NCI-H2227 (cell line): ENCODE data around the gene ZFYVE28.

Experiments used
- DNase-seq: peaks from one replicate; lab custom pipeline; 2025; ENCODE audit not compliant: unreplicated experiment; lab: John Stamatoyannopoulos, UW

ZFYVE28 gene

DNA sequence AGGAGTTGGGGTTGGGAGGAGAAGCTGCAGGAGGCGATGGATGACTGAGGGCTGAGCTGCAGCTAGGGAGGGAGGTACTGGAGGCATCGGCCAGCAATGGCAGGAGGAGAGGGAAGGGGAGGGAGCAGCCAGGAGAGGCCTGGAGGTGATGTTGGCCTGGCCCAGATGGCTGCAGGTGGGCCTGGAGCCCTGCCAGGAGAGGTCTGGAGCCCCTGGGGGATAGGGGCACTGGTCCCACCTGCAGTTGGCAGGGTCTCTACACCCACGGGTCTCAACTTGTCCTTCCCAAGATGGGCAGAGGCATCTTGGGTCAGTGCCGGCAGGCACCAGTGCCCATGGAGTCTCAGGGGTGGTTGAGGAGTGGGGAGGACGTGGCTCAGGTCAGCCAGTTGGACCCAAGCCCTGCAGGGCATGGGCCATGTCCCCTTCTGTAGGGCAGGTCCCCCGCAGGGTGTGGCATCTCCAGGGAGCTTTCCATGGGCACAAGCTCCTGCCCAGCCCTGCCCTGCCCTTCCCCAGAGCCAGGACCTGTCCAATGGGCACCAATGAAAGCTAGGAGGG lies 153.9 kb downstream of the ZFYVE28 start:
- no peak for DNase-seq

DNA sequence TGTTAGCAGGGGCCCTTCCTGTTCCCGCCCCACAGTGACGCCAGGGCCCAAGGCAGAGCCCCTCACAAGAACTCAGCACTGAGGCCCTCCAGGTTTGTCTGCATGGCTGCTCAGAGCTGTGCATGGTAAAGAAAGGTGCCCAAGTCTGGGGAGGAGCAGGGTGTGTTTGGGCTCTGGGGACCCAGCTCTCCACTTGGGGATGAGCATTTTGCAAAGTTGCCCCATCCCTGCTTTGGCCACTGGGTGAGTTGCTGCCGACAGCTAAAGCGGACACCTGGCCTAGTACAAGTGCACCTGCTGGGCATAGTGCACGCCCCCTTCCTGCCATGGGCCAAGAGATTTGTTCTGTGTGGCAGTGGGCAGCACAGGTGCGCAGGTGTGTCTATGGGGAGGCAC lies 154.5 kb downstream of the ZFYVE28 start:
- DNase-seq, result no peak

DNA sequence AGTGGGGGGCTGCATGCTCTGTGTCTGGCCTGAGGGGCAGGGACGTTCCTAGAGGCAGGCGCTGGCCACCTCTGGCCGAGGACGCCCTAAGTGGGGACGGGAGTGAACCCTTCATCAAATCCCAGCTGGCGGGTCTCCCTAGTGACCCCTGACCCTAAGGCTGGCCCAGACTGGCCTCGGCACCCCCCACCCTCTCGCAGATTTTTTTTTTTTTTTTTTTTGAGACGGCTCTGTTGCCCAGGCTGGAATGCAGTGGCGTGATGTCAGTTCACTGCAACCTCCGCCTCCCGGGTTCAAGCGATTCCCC lies 155.5 kb downstream of the ZFYVE28 start:
- DNase-seq, result no peak

DNA sequence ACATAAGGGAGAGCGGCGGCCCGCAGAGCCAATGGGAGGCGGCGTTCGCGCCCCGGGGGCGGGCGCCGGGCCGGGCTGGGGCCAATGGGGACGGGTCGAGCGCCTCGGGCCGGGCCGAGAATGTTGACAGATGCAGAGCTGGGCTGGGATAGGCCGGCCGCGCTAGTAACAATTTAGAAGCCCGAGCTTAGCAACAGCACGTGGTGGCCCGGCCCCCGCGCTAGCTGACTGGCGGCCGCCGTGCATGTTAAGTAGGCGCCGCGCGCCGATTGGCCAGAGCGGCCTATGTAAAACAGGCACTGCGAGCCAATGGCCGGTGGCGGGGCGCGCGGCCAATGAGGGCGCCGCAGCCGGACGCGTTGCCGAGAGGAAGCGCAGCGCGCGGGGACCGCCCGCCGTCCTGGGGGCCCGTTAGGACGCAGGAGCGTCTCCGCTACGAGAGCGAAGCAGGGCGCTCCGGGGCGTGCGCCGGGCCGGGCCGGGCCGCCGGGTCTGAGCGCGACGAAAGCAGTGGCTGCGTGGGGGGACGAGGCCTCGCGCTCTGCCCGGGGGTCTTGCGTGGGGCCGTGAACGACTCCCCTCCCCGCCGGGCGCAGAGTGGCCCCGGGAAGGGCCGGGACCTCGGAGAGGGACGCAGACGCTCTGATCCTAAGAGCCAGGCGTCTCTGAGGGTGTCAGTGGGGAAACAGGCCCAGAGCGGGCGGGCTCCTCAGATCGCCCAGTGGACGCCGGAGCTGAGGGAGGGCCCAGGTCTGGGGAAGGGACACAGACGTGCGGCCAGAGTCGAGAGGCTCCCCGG lies 156.1 kb downstream of the ZFYVE28 start:
- peak; percentile 97 for DNase-seq

DNA sequence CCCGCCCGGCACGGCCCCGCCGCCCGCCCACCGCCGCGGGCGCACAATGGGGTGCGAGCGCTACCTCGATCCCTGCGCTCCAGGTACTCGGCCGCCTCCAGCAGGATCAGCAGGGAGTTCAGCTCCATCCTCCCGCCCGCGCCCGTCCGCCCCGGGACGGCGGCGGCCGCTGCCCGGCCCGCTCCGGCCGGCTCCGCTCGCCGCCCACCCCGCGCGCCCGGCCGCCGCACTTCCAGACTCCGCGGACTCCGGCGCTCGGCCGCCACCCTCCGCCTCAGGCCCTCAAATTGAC lies 156.6 kb downstream of the ZFYVE28 start, which contains the start of gene MXD4:
Gene MXD4 (minus strand): TSS at position 257 of the 292 bp plus-strand sequence. CDS start 129 bp downstream, at position 128.
- no peak for DNase-seq

DNA sequence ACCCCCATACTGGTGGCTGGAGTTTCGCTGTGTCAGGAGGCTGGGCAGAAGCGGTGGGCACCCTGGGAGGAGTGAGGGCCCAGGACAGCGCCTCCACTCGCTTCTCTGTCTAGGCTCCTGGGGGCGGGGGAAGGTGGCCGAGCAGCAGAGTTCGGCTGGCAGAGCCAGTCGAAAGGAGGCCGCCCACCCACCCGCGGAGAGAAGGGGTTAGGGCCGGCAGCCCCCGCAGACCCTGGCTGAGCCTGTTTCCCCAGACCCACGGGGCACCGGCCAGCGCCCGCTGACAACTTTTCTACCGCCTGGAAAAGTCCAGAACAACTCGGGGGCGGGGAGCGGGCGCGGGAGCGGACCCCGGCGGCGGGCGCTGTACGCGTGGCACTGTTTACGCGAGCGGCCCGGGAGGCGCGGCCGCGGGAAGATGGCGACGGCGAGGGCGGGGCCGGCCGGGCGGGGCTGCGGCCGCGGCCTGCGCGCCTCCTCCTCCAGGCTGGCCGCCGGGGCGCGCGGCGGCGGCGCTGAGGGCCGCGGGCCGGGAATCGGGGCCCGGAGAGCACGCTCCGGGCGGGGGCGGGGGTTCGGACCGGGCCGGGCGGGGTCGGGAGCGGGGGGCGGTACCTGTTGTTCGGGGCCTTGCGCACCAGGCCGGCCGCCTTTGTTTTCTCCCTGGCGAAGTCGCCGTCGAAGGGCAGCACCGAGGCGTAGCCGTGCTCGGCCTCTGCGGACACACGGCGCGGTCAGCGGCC lies 157.2 kb downstream of the ZFYVE28 start:
- DNase-seq, result peak; percentile 33

DNA sequence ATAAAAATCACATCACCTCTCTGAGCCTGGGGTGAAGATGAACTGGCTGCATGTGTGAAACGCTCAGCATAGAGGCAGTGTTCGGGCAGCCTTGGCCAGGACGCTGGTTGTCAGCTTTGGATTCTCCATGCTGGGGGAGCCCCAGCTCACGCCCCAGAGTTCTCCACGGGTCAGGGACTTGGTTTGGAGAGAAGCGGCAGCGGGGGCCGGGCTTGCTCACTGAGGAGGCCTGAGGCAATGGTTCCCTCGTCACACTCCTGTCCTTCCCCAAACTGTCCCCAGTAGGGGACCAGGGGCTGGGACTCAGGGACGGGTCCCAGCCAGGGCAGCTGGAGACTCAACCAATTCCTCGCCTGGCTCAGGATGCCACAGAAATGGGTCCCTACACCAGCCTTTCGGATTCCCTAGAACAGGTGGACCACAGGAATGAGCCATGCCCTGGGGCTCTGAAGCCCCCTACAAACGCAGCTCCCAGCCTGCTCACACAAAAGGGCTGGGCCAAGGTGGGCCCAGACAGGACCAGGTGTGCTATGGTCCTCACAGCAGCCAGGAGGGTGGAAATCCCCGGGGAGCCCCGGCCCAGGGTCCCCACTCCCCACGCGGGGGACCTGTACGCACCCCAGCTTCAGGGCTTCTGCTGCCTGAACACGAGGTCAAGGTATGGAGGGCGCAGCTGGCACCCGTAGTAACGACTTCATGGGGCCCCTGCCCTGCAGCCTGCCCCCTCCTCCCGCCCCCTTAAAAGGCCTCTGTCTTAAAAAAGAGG lies 157.9 kb downstream of the ZFYVE28 start:
- no peak for DNase-seq

DNA sequence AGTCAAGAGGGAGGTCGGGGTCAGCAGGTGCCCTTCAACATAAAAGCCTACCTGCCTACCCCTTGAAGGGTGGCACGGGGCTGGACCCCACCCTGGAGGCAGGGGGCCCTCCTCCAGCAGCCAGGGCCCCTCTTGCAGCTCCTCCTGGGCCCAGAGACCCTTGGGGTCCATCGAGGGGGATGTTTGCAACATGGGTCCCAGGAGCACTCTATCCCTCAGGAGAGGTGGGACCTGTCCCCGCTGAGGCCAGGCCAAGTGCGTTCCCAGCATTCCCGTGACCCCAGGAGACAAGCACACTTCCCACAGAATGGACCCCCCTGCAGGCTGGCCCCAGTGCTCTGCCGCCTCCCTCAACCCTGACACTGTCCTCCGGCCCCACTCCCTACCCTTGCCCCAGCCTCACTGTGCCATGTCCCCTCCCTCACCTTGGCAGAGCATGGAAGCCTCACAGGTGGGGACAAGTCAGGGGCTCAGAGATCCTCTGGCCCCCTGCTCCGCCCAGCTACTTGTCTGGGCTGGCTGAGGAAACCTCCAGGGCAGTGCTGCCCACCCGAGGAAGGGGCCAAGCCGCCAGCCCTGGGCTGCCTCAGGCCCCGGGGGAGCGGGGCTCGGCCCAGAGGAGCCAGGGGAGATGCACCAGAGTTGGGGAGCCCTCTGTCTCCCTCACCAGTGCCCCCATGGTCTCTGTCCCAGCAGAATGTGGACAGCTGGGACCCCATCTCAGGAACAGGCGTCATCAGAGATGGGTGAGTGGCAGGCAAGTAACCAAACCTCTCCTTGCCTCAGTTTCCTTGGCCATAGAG lies 158.7 kb downstream of the ZFYVE28 start:
- DNase-seq, result no peak

DNA sequence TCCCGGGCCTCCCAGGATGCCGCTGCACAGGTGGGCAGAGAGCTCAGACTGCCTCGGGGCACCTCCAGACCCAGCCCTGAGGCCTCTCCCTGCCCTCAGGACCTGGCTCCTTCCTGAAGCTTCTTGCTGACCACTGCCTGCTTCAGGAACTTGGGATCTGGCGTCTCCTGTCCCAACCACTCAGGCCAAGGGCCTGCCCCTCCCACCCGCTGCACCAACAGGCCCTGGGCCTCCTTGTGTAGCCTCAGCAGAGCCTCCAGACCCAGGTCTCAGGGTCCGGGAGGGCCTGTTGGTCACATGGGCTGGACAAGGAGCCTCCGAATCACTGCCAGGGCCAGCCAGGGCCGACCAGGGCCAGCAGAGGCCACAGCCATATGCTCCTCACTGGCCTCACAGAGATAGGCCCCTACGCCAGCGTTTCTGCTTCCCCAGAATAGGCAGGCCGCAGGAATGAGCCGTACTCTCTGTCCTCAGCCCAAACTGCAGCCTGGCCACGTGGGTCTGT lies 159.4 kb downstream of the ZFYVE28 start:
- no peak for DNase-seq

DNA sequence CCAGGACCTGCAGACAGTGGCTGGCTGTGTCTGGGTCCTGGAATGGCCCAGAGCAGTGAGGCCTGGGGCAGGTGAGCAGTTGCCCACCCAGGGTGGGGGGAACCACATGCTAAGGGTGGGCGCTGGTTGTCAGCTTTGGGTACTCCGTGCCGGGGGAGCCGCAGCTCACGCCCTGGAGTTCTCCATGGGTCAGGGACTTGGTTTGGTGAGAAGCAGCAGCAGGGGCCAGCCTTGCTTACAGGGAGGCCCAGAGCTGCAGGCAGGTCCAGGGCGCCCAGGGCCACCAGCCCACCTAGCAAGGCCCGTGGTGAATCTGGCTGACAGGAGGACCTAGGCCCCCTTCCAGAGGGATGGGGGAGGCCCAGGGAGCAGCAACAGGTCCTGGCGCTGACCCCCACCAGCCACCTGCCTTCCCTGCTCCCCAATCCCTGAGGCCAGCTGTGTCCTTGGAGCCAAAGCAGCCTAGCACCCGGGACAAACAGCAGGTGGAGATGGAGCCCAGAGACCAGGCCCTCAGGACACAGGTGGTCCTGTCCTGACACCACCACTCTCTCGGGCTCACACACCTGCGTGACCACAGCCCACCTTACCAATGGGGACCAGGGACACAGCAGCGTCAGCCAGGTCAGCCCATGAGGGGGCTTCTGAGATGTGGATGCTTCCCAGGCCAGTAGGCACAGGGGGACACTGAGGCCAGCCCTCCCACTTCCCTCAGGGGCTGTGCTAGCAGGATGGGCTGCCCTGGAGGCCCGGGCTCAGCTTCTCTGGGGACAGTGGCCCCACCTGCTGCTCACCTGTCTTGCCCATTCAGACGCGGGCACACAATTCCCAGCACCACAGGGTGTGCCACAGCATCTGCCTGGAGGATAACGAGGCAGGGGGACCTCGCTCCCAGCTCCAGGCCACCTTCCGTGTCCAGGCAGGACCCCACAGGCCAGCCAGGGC lies 160.1 kb downstream of the ZFYVE28 start:
- no peak for DNase-seq

DNA sequence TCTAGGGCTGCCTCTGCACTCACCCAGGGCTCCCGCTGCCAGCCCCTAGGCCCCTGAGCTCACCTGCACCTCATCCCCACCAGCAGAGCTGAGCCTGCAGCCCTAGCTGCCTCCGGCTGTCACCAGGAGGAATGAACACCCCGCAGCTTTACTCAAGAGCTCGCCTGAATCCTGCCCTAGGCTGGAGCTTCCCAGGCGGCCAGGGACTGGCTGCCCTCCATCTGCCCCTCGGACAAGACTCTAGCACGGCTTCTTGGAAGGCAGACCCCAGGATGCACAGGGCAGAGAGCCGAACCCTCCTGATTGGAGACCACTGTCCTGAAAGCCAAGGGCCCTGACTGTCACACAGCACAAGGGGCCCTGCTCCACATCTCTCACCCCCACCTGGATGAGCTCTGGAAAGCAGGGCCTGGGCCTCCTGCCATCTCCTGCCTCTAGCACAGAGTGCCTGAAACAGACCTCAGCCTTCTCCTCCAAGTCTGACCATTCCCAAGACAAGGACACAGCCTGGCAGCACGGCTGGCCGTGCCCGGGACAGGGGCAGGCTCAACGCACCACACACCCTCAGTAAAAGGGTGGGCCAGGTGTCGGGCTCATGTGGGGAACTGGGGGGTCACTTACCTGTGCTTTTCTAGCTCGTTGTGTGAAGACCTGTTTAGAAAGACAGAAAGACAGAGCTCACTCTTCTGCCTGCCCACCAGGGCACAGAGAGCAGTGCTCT lies 160.9 kb downstream of the ZFYVE28 start:
- DNase-seq, result no peak

DNA sequence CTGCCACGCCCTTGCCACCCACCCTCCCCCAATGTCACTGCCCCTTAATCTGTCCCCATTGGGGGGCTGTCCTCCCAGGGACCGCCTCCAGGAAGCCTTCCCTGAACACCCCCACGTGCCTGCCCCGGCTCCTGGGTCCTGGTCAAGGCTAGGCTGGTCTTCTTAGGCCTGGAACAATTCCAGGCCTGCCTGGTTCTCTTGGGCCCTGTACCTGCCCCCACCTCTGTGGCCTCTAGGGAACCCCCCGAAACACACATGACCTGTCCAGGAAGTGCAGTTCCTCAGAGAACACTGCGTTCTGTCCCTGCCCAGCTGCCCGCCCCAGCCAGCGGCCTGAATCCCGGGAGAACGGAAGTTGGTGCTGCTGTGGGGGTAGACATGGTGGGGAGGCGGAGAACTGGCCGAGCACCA lies 161.7 kb downstream of the ZFYVE28 start:
- no peak for DNase-seq

DNA sequence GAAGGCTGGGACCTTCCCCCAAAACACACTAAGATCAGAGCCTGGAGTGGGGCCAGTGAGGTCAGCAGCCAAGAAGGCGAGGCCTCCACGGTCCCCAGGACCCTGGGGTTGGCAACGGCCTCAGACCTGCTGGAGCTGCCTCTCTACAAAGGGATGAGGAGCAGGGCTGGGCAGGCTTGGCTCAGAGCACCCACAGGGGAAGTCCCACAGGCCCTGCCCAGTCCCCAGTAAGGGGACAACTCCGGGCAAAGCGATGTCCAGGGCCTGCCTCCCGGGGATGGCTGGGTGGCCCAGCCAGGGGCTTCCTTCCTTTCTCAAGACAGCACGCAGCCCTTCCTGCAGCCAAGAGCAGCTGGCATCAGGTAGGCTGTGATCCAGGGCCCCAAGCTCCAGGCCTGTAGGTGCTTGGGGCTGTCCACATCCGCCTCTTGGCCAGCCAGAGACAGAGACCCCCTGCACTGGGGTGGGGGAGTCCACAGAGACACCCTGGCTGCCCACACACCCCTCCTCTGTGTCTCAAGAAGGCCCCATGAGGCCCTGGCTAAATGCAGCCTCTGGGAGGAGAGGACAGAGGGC lies 162.2 kb downstream of the ZFYVE28 start:
- DNase-seq, result no peak

DNA sequence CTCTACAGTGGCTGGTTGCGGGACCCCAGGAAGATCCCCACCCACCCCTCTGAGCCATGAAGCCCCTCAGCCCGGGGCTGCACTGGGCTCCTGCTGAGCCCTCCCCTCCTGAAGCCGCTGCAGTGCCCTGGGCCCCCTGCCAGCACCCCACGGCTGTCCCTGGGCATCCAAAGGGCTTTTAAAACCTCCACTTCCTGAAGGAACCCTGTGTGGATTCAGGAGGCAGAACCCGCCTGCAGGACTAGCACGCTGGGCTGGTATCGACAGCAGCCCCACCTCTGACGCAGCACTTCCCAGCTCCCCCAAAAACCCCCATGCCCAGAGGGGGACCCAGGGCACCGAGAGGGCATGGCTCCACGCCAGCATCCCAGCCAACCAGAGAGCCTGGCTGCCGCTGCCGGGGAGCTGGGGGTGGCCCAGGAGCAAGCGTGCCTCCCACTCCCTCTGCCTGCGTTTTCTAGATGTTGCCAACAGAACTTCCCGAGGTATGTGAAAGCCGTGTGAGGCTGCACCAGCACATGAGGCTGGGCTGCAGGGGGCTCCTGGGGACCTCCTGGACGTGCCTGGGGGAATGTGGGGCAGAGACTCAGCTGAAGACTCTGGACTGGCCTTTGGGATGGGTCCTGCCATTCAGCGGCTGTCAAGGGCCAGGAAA lies 162.8 kb downstream of the ZFYVE28 start:
- no peak for DNase-seq

DNA sequence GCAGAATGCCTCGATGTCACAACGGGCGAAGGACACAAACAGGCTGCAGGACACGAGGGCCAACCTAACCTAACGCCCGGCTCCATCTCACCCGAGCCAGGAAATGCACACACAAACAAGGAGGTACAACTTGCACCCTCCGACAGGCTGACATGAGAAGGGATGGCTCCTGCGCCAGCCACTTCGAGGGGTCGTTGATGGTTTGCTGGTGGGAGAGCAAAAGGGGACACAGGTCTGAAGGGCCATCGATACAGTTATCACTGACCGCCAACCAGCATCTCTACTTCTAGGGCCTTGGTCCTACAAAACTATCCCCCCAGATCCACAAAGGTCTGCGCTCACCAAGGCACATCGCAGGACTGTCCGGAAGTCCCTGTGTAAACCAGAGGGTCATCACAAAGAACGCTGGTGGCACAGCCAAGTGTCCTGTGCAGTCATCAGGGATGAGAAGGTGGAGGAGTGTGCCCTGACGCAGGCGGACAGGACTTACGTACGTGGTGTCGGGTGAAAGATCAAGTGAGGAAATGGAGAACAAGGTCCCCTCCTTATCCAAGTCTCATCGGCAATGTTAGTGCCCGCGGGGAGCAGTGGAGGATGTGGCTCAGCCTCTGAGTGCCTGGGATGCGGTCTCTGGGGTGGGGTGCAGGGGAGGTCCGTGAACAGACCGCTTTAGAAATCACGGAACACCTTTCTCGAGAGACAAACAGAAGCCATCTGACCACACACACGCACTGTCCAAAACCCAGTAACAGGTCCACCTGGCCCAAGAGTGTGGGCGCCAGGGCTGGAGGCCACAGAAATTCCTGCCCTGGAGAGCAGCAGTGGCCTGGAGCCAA lies 163.6 kb downstream of the ZFYVE28 start:
- DNase-seq, result no peak

DNA sequence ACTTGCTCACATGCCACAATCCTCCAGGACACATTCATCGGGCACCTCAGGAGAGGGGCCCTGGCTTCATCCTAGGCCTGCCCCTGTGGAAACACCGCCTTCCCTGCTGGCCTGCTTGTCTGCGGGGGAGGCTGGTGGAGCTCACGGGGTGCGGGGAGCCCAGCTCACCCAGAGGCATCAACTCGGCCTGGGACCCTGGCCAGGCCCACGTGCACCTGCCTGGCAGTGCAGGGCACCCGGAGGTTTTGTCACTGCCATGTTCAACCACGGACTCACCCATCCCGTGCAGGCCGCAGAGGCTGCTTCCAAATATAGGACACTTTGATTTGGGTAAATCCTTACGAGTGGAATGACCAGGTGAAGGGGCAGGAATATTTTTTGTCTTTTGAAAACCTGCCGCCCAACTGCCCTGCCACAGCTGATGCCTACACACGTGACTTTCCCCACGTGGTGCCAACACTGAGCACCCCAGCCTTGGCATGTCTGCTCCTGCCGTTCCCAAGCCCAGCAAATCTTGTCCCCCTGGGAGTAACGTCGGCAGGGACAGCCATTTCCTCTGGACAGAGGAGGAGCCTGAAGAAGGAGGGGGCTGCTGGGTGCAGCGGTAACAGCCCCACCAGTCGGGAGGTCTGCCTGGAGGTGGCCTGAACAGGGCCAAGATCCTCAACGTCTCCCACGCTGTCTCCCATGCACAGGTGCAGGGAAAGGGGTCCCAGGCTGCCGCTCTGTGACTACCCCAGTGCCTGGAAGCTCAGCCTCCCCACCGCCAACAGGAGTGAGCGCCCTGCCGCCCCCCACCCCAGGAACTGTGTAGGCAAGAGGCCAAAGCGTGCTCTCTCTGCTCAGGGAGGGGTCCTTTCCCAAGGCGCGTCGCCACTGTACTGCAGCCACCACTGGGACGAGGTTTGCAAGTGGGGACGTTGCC lies 165.0 kb downstream of the ZFYVE28 start:
- DNase-seq, result no peak
